ENCODE measurements around the gene IL17RB.
A peak's percentile ranks its signal among the peaks of the same experiment; 100 is the strongest.

Gene IL17RB

DNA sequence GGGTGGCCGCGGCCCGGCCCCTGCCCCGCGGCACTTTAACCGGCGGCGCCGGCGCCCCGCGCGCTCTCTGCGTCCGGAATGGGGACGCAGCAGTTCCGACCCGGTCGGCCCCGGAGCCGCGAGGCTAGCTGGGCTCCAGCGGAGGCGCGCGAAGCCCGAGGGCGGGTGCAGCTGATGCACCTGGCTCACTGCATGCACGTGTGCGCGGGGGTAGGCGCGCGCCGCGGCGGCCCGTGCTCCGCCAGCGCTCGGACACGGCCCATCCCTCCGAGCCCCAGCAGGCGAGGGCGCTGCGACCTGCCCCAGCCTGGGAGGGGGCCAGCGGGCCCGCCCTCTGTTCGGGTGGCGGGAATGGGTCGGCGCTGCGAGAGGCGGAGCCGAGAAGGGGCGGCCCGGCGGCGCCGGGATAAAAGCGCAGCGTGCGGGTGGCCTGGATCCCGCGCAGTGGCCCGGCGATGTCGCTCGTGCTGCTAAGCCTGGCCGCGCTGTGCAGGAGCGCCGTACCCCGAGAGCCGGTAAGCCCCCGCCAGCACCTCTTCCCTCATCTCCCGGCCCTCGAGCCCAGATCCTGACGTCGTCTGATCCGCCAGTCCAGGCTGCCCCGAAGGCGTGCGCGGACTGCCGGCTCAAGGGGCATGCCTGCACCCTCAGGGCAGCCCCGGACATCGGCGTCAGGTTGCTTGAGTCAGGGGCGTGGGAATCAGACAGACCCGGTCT lies at the start of gene IL17RB, which contains the start of gene CHDH:
TSS of gene IL17RB (plus strand) at position 435 of the 717 bp plus-strand sequence. CDS start at position 456, 21 bp downstream.
TSS of gene CHDH (minus strand) at position 286 of the 717 bp plus-strand sequence. CDS start 22,411 bp downstream, outside the sequence.
- DNase-seq, result peak; percentile 52

DNA sequence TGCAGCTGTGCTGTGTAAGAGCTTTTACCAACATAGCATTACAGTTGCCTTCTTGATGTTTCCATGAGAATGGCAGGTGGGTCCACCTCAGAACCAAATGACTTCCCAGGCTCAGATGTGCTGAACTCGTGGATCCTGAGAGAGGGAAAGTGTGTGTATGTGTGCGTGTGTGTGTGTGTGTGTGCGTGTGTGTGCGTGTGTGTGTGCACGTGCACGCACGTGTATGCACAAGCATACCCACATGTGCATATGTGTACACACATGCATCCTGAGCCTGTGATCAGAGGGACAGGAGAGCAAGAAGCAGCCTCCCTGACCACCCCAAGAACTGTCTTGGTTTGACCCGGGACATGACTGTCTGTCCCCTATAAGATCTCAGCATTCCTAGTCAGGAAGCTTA lies 48.2 kb upstream of the IL17RB start:
- no peak for DNase-seq

GRCh38 chr3:53799338-53799865 lies 47.0 kb upstream of the IL17RB start:
- DNase-seq, result no peak

DNA sequence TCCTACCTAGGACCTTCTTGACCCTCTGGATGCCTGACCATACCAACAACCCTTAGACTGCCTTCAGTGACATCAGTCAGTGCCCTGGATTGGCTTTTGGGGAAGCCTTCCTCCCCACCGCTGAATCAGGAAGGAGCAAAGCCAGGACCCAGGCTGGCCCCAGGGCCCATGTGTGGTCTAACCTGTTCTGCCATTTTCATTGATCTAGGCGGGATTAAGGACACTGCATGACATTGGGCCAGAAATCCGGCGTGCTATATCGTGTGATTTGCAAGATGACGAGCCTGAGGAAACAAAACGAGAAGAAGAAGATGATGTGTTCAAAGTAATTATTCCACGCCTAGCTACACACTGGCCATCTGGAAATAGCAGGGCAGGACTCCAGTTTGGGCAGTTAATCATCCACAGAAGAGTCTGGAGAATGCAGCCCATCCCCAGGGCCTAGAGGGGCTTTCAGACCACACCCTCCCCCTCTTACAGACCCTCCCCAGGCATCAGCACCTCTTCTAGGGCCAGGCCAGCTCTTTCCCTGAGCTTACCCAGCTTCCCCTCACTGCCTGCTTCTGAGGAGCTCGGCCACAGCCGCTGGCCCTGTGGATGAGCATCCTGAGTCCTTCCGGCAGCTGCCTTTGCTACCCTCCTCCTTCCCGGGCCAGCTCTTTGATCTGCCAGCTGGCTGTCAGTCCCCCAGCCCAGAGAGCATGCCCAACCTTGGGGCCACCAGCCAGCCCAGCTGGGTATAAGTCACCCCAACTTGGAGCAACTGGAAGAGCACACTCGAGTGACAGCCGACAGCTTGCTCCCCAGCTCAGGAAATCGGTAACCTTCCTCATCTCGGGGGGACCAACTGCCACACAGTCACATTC lies 46.1 kb upstream of the IL17RB start:
- no peak for DNase-seq

DNA sequence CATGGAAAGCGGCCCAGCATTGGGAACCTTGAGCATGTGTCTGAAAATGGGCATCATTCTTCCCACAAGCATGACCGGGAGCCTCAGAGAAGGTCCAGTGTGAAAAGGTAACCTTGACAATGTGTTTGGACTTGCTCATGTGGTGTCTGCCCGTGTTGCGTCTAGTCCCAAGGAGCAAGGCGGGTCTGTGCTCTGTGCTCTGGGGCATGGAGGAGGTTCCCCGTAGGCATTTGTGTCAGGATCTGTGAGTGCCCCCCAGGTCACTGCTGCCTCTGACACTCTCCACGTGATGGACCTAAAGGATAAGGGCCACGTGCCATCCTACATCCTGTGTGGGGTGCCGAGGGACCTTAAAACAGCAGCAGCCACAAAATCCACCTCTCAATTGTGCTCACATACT lies 45.0 kb upstream of the IL17RB start:
- no peak for DNase-seq

DNA sequence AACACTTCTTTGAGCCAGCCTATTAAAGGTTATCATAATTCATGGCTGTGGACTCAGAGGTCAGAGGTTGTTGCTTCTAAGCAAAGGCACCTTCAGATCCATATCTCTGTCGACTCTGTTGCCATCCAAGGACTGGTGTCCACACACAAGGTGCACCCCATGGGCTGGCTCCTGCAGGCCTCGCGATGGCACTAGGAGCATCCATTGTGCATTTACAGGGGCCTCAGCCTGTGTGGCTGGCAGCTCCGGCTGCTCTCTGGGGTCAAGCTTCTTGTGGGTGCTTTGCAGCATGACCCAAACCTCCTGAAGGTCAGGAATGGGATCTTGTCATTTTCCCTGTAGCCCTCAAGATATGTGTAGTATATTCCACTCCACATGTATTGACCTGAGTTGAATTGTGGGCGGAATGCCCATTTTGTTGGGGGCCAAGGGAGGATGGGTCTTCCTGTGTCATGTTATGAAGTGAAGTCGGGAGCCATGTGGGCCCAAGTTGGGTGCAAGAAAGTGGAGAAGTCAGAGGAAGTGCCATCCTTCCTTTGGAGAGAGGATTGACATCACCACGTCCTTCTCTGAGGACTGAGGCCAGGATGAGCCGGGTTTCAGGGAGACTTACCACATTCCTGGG lies 44.0 kb upstream of the IL17RB start:
- no peak for DNase-seq

GRCh38 chr3:53803124-53803815 lies 43.1 kb upstream of the IL17RB start:
- DNase-seq, result peak; percentile 45

DNA sequence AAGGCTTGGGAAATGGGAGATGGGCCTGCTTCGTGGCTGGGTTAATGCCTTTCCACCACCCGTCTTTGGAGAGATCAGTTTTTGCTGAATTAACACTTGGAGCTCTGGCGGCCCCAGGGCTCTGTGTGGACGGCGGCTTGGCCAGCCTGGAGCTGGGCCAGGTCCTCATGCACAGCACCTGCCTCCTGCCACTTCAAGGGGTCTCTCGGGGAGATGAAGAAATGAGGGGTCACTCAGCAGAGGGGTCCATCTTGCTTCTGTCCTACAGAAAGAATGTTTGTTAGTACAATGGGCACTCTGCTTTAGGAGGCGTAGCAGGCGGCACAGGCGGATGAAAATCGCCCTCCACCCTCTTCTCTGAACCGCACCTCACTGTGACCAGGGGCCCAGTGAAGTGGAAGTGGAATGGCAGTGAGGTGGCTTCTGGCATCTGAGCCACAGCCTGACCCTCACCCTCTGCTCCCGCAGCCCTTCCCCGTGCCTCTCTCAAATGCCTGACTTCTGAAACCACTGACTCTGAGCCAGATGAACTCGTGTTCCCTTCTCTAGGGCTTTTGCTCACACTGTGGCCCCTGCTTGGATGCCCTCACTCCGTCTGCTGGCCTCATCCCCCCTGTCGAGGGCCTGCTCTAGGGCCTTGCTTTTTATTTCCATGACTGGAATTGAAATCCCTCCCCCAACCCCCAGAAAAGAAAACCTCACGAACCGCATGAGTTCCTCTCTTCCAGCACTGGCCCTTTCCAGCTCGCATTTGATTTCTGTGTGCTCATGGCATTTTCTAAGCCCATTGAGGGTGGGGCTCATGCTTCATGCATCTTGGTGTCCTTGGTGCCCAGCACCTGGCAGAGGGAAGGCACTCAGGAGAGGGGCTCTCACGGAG lies 42.3 kb upstream of the IL17RB start:
- DNase-seq, result no peak

GRCh38 chr3:53804697-53805462 lies 41.5 kb upstream of the IL17RB start:
- DNase-seq, result no peak

DNA sequence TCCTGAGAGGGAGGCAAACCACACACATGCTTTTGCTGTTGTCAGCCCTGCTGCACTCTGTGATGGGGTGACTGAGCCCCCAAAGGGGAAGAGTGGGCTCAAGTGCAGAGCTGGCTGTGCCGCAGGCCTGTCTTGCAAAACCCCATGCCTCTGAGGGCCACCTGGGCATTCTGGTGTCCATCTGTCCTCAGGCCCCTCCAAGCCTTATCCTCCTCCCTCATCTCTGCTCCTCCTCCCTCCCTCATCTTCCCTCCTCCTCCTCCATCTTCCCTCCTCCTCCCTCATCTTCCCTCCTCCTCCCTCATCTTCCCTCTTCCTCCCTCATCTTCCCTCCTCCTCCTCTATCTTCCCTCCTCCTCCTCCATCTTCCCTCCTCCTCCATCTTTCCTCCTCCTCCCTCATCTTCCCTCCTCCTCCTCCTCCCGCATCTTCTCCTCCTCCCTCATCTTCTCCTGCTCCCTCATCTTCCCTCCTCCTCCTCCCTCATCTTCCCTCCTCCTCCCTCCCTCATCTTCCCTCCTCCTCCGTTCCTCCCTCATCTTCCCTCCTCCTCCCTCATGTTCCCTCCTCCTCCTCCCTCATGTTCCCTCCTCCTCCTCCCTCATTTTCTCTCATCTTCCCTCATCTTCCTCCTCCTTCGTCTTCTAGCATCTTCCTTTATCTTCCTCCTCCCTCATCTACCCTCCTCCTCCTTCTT lies 40.8 kb upstream of the IL17RB start:
- no peak for DNase-seq

DNA sequence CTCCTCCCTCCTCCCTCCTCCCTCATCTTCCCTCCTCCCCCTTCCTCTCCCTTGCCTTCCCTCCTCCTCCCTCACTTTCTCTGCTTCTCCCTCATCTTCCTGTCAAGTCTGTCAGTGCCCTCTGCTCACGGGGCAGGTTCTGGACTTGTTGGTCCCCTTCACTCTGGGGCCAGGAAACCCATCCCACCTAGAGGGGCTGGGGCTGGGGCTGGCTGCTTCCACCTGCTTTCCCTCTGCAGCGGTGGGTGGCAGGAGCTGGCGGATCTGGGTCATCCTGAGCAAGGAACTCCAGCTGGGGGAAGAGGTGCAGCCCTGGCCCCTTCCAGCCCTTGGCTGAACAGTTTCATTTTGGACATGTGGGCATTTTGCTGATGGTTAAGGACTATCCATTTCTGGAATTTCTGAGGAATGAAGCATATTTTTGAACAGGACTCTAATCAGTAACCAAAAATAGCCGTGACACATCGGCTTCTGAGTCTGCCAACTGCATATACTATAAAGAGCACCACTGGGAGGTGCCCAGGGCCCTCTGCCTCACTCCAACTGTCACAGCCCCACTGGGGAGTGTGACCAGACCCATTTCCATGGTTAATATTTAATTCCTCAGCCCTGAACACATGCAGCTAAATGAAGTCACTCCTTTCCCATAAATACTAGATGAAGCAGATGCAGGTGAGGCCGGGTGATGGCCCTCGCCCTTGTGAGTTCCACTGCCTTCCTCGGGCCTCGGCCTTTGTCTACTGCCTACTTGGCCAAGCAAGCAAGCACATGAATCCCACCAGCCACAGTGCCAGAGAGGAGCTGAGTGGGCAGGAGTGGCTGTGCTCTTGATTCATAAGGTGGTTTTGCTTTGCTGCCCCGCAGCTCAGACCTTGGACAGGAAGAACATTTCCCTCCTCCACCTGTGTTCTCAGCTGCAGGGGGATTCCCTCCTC lies 39.9 kb upstream of the IL17RB start:
- DNase-seq, result no peak

- DNase-seq, result no peak
Measured at GRCh38 chr3:53807117-53807810, 39.1 kb upstream of the IL17RB start.

GRCh38 chr3:53808496-53808895 lies 37.9 kb upstream of the IL17RB start:
- no peak for DNase-seq

DNA sequence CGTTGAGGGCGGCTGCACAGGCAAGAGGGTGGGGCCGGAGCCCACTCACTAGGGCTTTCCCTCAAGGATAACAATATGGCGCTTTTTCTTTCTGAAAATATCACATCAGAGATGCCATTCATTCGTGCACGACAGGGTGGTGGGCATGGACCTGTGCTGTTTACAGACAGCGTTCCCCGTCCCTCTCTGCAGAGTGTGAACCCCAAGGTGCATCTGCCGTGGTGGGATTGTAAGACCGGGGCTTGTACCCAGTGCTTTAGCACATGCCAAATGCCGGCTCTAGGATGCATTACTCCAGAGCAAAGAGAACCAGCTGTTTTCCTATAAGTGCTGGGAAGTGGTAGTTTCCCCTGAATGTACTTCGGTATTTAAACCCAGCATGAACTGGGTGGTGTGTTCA lies 37.1 kb upstream of the IL17RB start:
- no peak for DNase-seq

- no peak for DNase-seq
Measured at GRCh38 chr3:53809764-53810400, 36.5 kb upstream of the IL17RB start.

DNA sequence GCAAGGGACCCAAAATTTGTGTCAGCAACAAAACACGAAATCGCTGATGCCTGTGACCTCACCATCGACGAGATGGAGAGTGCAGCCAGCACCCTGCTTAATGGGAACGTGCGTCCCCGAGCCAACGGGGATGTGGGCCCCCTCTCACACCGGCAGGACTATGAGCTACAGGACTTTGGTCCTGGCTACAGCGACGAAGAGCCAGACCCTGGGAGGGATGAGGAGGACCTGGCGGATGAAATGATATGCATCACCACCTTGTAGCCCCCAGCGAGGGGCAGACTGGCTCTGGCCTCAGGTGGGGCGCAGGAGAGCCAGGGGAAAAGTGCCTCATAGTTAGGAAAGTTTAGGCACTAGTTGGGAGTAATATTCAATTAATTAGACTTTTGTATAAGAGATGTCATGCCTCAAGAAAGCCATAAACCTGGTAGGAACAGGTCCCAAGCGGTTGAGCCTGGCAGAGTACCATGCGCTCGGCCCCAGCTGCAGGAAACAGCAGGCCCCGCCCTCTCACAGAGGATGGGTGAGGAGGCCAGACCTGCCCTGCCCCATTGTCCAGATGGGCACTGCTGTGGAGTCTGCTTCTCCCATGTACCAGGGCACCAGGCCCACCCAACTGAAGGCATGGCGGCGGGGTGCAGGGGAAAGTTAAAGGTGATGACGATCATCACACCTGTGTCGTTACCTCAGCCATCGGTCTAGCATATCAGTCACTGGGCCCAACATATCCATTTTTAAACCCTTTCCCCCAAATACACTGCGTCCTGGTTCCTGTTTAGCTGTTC lies 35.0 kb upstream of the IL17RB start:
- no peak for DNase-seq

- DNase-seq, result no peak
Measured at GRCh38 chr3:53812434-53812833, 33.9 kb upstream of the IL17RB start.
